ENCODE data around the gene SLC45A2.

DNA sequence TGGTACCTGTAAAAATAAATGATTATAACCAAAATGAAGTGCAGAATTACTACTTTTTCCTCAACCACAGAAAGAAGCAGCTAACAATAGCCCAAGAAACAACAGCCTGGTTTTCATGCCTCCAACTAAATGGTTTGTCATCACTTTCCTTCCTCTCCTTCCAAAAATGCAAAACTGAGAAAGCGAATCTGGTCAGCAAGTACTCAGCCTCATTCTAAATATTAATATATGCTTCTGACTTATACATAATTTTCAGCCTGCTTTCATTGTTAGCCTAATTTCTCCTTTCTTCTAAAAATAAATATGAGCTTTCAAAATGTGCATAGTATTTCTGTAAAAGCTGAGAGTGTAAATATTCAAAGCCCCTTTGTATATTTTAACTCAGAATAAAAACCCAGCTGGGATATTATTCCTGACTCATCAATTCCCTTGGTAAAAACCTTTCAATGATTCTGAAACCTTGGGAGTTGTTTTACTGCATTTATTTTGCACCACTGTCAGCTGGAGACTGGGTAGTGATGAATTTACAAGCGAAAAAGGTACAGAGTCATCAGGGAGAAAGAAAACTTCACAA is 26.8 kb downstream of the SLC45A2 start:
- TF ChIP-seq, protein P1, sequence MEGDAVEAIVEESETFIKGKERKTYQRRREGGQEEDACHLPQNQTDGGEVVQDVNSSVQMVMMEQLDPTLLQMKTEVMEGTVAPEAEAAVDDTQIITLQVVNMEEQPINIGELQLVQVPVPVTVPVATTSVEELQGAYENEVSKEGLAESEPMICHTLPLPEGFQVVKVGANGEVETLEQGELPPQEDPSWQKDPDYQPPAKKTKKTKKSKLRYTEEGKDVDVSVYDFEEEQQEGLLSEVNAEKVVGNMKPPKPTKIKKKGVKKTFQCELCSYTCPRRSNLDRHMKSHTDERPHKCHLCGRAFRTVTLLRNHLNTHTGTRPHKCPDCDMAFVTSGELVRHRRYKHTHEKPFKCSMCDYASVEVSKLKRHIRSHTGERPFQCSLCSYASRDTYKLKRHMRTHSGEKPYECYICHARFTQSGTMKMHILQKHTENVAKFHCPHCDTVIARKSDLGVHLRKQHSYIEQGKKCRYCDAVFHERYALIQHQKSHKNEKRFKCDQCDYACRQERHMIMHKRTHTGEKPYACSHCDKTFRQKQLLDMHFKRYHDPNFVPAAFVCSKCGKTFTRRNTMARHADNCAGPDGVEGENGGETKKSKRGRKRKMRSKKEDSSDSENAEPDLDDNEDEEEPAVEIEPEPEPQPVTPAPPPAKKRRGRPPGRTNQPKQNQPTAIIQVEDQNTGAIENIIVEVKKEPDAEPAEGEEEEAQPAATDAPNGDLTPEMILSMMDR (IDR thresholded peaks at IDR 0.05): no peak
- TF ChIP-seq REST (IDR thresholded peaks at IDR 0.05; ENCODE audit: insufficient read depth in 1 of 2, low read depth in 2 of 2, low read length in 1 of 2) (no peak), POLR2AphosphoS5 (IDR thresholded peaks at IDR 0.05; ENCODE audit: low read depth, low read length) (no peak)

All from Panc1 (cell line).